GM18907 (cell line): ENCODE measurements around the gene ABHD3.
"Not testable (repeated sequence)": the region's sequence is repeated elsewhere in the genome, so short reads cannot be mapped to it uniquely, and the experiment has no call there.

ENCODE experiments used
- ATAC-seq: cut with Tn5 transposase; IDR thresholded peaks from one replicate; pipeline ENCODE4 v1.9.1; 2021; ENCODE audit warnings: mild to moderate bottlenecking, moderate library complexity; ENCODE audit not compliant: unreplicated experiment

Gene ABHD3

GRCh38 chr18:21706386-21706865, 1.9 kb upstream of the ABHD3 start:
- no peak for ATAC-seq

- peak; percentile 19 for ATAC-seq
Measured at GRCh38 chr18:21703241-21703820, 1.2 kb downstream of the ABHD3 start.

GRCh38 chr18:21702602-21703001, 2.0 kb downstream of the ABHD3 start:
- ATAC-seq, result no peak

- ATAC-seq, result no peak
Measured at GRCh38 chr18:21701621-21702020, 3.0 kb downstream of the ABHD3 start.

- no peak for ATAC-seq
Measured at GRCh38 chr18:21700528-21701075, 4.0 kb downstream of the ABHD3 start.

- no peak for ATAC-seq
Measured at GRCh38 chr18:21693322-21693721, 11.3 kb downstream of the ABHD3 start.

GRCh38 chr18:21689736-21690135, 14.8 kb downstream of the ABHD3 start:
- ATAC-seq, result no peak

GRCh38 chr18:21686282-21687105, 18.1 kb downstream of the ABHD3 start:
- ATAC-seq, result no peak

- peak; percentile 86 for ATAC-seq
Measured at GRCh38 chr18:21685556-21685981, 19.0 kb downstream of the ABHD3 start.

GRCh38 chr18:21684731-21685130, 19.8 kb downstream of the ABHD3 start:
- ATAC-seq, result peak; percentile 63

- peak; percentile 50 for ATAC-seq
Measured at GRCh38 chr18:21682371-21683051, 22.1 kb downstream of the ABHD3 start.

GRCh38 chr18:21680161-21680560, 24.4 kb downstream of the ABHD3 start:
- ATAC-seq, result no peak

GRCh38 chr18:21678859-21679258, 25.7 kb downstream of the ABHD3 start:
- no peak for ATAC-seq

- not testable (repeated sequence) for ATAC-seq
Measured at GRCh38 chr18:21675354-21675753, 29.2 kb downstream of the ABHD3 start.

- ATAC-seq, result no peak
Measured at GRCh38 chr18:21672521-21673267, 31.9 kb downstream of the ABHD3 start.

- no peak for ATAC-seq
Measured at GRCh38 chr18:21669736-21670285, 34.8 kb downstream of the ABHD3 start.

GRCh38 chr18:21664069-21664468, 40.5 kb downstream of the ABHD3 start:
- no peak for ATAC-seq

- ATAC-seq, result no peak
Measured at GRCh38 chr18:21663578-21663977, 41.0 kb downstream of the ABHD3 start.

GRCh38 chr18:21662581-21662980, 42.0 kb downstream of the ABHD3 start:
- ATAC-seq, result no peak

- ATAC-seq, result no peak
Measured at GRCh38 chr18:21660078-21660477, 44.5 kb downstream of the ABHD3 start.
